WTC11 (cell line): ENCODE data around the gene FZR1. TPM values are rescaled to one million over a fixed set of nuclear protein-coding genes. Genes with fewer than 3 reads are reported as not detected.

Experiments used
- ATAC-seq: fragments of 200-7000 bp; cut with Tn5 transposase; 2 replicates; pipeline ENCODE4 v1.10.0; 2021; ENCODE audit warnings: mild to moderate bottlenecking, moderate library complexity
- CTCF ChIA-PET: fragments of 300-600 bp; sonication (Branson Sonifier 250); formaldehyde crosslinking; loops from one replicate; lab custom pipeline; 2021; ENCODE audit warnings: antibody characterized with exemption; lab: Charles Lee
- POLR2A ChIA-PET: fragments of 350-600 bp; sonication (Branson Sonifier 250); formaldehyde crosslinking; loops from one replicate; lab custom pipeline; 2021; ENCODE audit warnings: antibody characterized with exemption; lab: Charles Lee
- DNase-seq: peaks from one replicate; pipeline ENCODE4 v3.0.0; 2021; ENCODE audit warnings: low spot score
- H3K27ac Mint-ChIP-seq: 2 replicates; pipeline ENCODE4 v1.8.0; 2021; ENCODE audit warnings: mixed read lengths
- H3K27me3 Mint-ChIP-seq: 2 replicates; pipeline ENCODE4 v1.8.0; 2021; ENCODE audit warnings: low read depth, mild to moderate bottlenecking, moderate library complexity, mixed read lengths
- H3K36me3 Mint-ChIP-seq: 2 replicates; pipeline ENCODE4 v1.8.0; 2021; ENCODE audit warnings: mixed read lengths
- H3K4me1 Mint-ChIP-seq: 2 replicates; pipeline ENCODE4 v1.8.0; 2022; ENCODE audit warnings: mixed read lengths
- H3K4me3 Mint-ChIP-seq: 2 replicates; pipeline ENCODE4 v1.8.0; 2021; ENCODE audit warnings: mild to moderate bottlenecking, moderate library complexity, mixed read lengths
- H3K9me3 Mint-ChIP-seq: 2 replicates; pipeline ENCODE4 v1.8.0; 2021; ENCODE audit warnings: mixed read lengths
- ATF1 ChIP-seq: sonication (generic); formaldehyde crosslinking; IDR thresholded peaks from 2 replicates; pipeline ENCODE4 v1.8.1; 2023; ENCODE audit warnings: mild to moderate bottlenecking, moderate library complexity, missing genetic modification reagents
- E2F4 ChIP-seq: sonication (generic); formaldehyde crosslinking; IDR thresholded peaks from 2 replicates; pipeline ENCODE4 v1.8.1; 2022; ENCODE audit warnings: low read depth, mild to moderate bottlenecking, moderate library complexity, missing genetic modification reagents, borderline replicate concordance
- ETV6 ChIP-seq: sonication (generic); formaldehyde crosslinking; IDR thresholded peaks from 2 replicates; pipeline ENCODE4 v1.8.1; 2022; ENCODE audit warnings: mild to moderate bottlenecking, missing genetic modification reagents
- FOXP4 ChIP-seq: sonication (generic); formaldehyde crosslinking; IDR thresholded peaks from 2 replicates; pipeline ENCODE4 v1.8.0; 2022; ENCODE audit warnings: mild to moderate bottlenecking, missing genetic modification reagents
- GABPB1 ChIP-seq: sonication (generic); formaldehyde crosslinking; IDR thresholded peaks from 2 replicates; pipeline ENCODE4 v1.8.1; 2023; ENCODE audit warnings: mild to moderate bottlenecking, missing genetic modification reagents
- IRF1 ChIP-seq: sonication (generic); formaldehyde crosslinking; IDR thresholded peaks from 2 replicates; pipeline ENCODE4 v1.8.0; 2023; ENCODE audit warnings: missing genetic modification reagents
- NFATC4 ChIP-seq: fragments of 250-450 bp; sonication (Bioruptor Pico); IDR thresholded peaks from 2 replicates; pipeline ENCODE4 v1.9.0; 2021; ENCODE audit warnings: mild to moderate bottlenecking
- NFYB ChIP-seq: sonication (generic); formaldehyde crosslinking; conservative IDR thresholded peaks from 2 replicates; pipeline ENCODE4 v1.8.0; 2022; ENCODE audit warnings: low read depth, missing genetic modification reagents
- SOX15 ChIP-seq: fragments of 250-450 bp; sonication (Bioruptor Pico); IDR thresholded peaks from 2 replicates; pipeline ENCODE4 v1.9.0; 2021; ENCODE audit warnings: mild to moderate bottlenecking
- SP1 ChIP-seq: sonication (generic); formaldehyde crosslinking; conservative IDR thresholded peaks from 2 replicates; pipeline ENCODE4 v1.8.1; 2022; ENCODE audit warnings: missing genetic modification reagents
- STAT6 ChIP-seq: sonication (generic); formaldehyde crosslinking; conservative IDR thresholded peaks from 2 replicates; pipeline ENCODE4 v1.8.1; 2023; ENCODE audit warnings: mild to moderate bottlenecking, low read depth, missing genetic modification reagents, moderate library complexity
- ZBTB43 ChIP-seq: sonication (generic); formaldehyde crosslinking; IDR thresholded peaks from 2 replicates; pipeline ENCODE4 v1.8.1; 2023; ENCODE audit warnings: mild to moderate bottlenecking, missing genetic modification reagents
- ZNF263 ChIP-seq: sonication (generic); formaldehyde crosslinking; IDR thresholded peaks from 2 replicates; pipeline ENCODE4 v1.8.1; 2022; ENCODE audit warnings: low read depth, mild to moderate bottlenecking, moderate library complexity, missing genetic modification reagents
- ZNF317 ChIP-seq: sonication (generic); formaldehyde crosslinking; IDR thresholded peaks from 2 replicates; pipeline ENCODE4 v1.8.1; 2023; ENCODE audit warnings: low read depth, mild to moderate bottlenecking, moderate library complexity, missing genetic modification reagents, borderline replicate concordance
- total RNA-seq: library from RNA; stranded (reverse); gene quantifications from 3 replicates; pipeline ENCODE4 v1.2.3, GENCODE V29; 2021
- TF ChIP-seq, protein P1 (sequence below): sonication (generic); formaldehyde crosslinking; IDR thresholded peaks from 2 replicates; pipeline ENCODE4 v1.8.1; 2023; ENCODE audit warnings: mild to moderate bottlenecking, missing genetic modification reagents, moderate library complexity
- TF ChIP-seq, protein P2 (sequence below): sonication (generic); formaldehyde crosslinking; IDR thresholded peaks from 2 replicates; pipeline ENCODE4 v1.8.0; 2022; ENCODE audit warnings: mild to moderate bottlenecking, missing genetic modification reagents

Gene FZR1
- total RNA-seq, 1 experiment from 2014 or later: 60.8 TPM

DNA sequence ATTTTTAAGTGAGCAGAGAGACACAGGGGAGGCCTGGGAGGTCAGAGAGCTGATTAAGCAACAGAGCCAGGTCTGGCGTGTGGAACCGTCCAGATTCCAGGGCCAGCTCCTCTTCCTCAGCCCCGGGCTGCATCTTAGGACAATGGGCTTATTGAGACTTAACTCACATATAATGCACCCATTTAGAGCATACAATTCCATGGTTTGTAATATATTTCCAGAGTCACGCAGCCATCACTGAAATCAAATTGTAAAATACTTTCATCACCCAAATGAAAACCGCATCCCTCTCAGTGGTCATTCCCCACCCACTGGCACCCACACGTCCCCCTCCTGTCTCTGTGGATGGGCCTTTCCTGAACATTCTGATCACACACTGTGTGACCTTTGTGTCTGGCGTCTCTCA lies 64.5 kb downstream of the FZR1 start (continued):
- TF ChIP-seq STAT6 (CRISPR knock-in tag) (no peak), ATF1 (no peak), ZNF263 (no peak), FOXP4 (CRISPR knock-in tag) (no peak), GABPB1 (no peak), ZNF317 (CRISPR knock-in tag) (no peak), NFATC4 (CRISPR knock-in tag) (no peak), SOX15 (CRISPR knock-in tag) (no peak), IRF1 (CRISPR knock-in tag) (no peak)
- TF ChIP-seq, protein P1, sequence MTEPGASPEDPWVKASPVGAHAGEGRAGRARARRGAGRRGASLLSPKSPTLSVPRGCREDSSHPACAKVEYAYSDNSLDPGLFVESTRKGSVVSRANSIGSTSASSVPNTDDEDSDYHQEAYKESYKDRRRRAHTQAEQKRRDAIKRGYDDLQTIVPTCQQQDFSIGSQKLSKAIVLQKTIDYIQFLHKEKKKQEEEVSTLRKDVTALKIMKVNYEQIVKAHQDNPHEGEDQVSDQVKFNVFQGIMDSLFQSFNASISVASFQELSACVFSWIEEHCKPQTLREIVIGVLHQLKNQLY (CRISPR knock-in tag): no peak
- TF ChIP-seq, all 79 proteins: peak for 0

GRCh38 chr19:3572132-3572854 lies 66.2 kb downstream of the FZR1 start:
- ChIA-PET CTCF (interaction anchor here (0.5 kb wide), 1 partner anchor 54 kb away, joined by 3 read pairs; no protein-coding TSS in a partner anchor), POLR2A (no interaction called here)
- TF ChIP-seq ZBTB43 (CRISPR knock-in tag) (no peak), NFYB (CRISPR knock-in tag) (peak; percentile 90), E2F4 (CRISPR knock-in tag) (no peak), SP1 (peak; percentile 95), ETV6 (CRISPR knock-in tag) (0 out of 2 replicates have a peak, but pooled peaks have one; percentile 27)
- TF ChIP-seq, protein P2, sequence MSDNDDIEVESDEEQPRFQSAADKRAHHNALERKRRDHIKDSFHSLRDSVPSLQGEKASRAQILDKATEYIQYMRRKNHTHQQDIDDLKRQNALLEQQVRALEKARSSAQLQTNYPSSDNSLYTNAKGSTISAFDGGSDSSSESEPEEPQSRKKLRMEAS: no peak
- H3K27me3 Mint-ChIP-seq: no peaks in the 10 kb centered on the region; the same call in 1 of the 2 replicates
- H3K4me3 Mint-ChIP-seq: peak overlapping the region; percentile 56
- DNase-seq (peak; percentile 100), ATAC-seq (peak; percentile 83)
- peaks cover 8% of the 10 kb centered on the region for H3K36me3 Mint-ChIP-seq
- H3K9me3 Mint-ChIP-seq: no peaks in the 10 kb centered on the region
- no peak overlapping the region for H3K27ac Mint-ChIP-seq
- H3K4me1 Mint-ChIP-seq: peaks cover 21% of the 10 kb centered on the region
